ENCODE data around the gene SETD7.

The SETD7 gene

GRCh38 chr4:139550724-139551429 lies 5.1 kb downstream of the SETD7 start:
- no peak for TF ChIP-seq ZC3H10 (CRISPR knock-in tag; IDR thresholded peaks at IDR 0.05)
- TF ChIP-seq PATZ1 (CRISPR knock-in tag; IDR thresholded peaks at IDR 0.05; ENCODE audit: borderline replicate concordance), result no peak
- TF ChIP-seq POU6F1 (CRISPR knock-in tag; IDR thresholded peaks at IDR 0.05; ENCODE audit: borderline replicate concordance, low read depth), result no peak
- no peak for TF ChIP-seq BACH2 (CRISPR knock-in tag; IDR thresholded peaks at IDR 0.05; ENCODE audit: borderline replicate concordance)
- TF ChIP-seq ZNF565 (CRISPR knock-in tag; conservative IDR thresholded peaks at IDR 0.05; ENCODE audit: low read depth), result no peak
- TF ChIP-seq CSRNP3 (CRISPR knock-in tag; IDR thresholded peaks at IDR 0.05), result no peak
- no peak for TF ChIP-seq TCF4 (CRISPR knock-in tag; IDR thresholded peaks at IDR 0.05; ENCODE audit: borderline replicate concordance)
- TF ChIP-seq RARB (CRISPR knock-in tag; IDR thresholded peaks at IDR 0.05), result no peak
- no peak for TF ChIP-seq ZFP30 (CRISPR knock-in tag; IDR thresholded peaks at IDR 0.05)
- no peak for ATAC-seq

GRCh38 chr4:139547979-139548378 lies 8.0 kb downstream of the SETD7 start:
- no peak for TF ChIP-seq PATZ1 (CRISPR knock-in tag; IDR thresholded peaks at IDR 0.05; ENCODE audit: borderline replicate concordance)
- ATAC-seq, result no peak

GRCh38 chr4:139540632-139541031 lies 15.4 kb downstream of the SETD7 start:
- ATAC-seq, result no peak
- TF ChIP-seq GLIS3 (CRISPR knock-in tag; IDR thresholded peaks at IDR 0.05), result no peak
- no peak for TF ChIP-seq POU6F1 (CRISPR knock-in tag; IDR thresholded peaks at IDR 0.05; ENCODE audit: borderline replicate concordance, low read depth)
- no peak for TF ChIP-seq ZNF565 (CRISPR knock-in tag; conservative IDR thresholded peaks at IDR 0.05; ENCODE audit: low read depth)
- no peak for TF ChIP-seq ZFP30 (CRISPR knock-in tag; IDR thresholded peaks at IDR 0.05)
- TF ChIP-seq CSDC2 (CRISPR knock-in tag; IDR thresholded peaks at IDR 0.05), result no peak
- no peak for TF ChIP-seq PATZ1 (CRISPR knock-in tag; IDR thresholded peaks at IDR 0.05; ENCODE audit: borderline replicate concordance)
- TF ChIP-seq ZNF70 (CRISPR knock-in tag; IDR thresholded peaks at IDR 0.05), result no peak
- TF ChIP-seq ESRRG (CRISPR knock-in tag; IDR thresholded peaks at IDR 0.05), result no peak
- TF ChIP-seq SNAI2 (CRISPR knock-in tag; IDR thresholded peaks at IDR 0.05), result no peak

- no peak for ATAC-seq
- TF ChIP-seq GLIS3 (CRISPR knock-in tag; IDR thresholded peaks at IDR 0.05) (no peak), ZFP3 (CRISPR knock-in tag; IDR thresholded peaks at IDR 0.05) (no peak), BACH2 (CRISPR knock-in tag; IDR thresholded peaks at IDR 0.05; ENCODE audit: borderline replicate concordance) (no peak), TSHZ2 (CRISPR knock-in tag; IDR thresholded peaks at IDR 0.05) (no peak), PPARA (CRISPR knock-in tag; IDR thresholded peaks at IDR 0.05; ENCODE audit: borderline replicate concordance) (no peak)
These were observed 15.9 kb downstream of the SETD7 start for GRCh38 chr4:139540161-139540560.
